Measurements from ENCODE around the gene TBCK. TPM values are rescaled to one million over a fixed set of nuclear protein-coding genes. Genes with fewer than 3 reads are reported as not detected.

Gene TBCK
- total and polyA plus RNA-seq, 9 of the 15 experiments (the other 6 are each of a cell fraction or from before 2014, with no cell fraction given), result 5.3 to 26.6 (median 16.2) TPM

DNA sequence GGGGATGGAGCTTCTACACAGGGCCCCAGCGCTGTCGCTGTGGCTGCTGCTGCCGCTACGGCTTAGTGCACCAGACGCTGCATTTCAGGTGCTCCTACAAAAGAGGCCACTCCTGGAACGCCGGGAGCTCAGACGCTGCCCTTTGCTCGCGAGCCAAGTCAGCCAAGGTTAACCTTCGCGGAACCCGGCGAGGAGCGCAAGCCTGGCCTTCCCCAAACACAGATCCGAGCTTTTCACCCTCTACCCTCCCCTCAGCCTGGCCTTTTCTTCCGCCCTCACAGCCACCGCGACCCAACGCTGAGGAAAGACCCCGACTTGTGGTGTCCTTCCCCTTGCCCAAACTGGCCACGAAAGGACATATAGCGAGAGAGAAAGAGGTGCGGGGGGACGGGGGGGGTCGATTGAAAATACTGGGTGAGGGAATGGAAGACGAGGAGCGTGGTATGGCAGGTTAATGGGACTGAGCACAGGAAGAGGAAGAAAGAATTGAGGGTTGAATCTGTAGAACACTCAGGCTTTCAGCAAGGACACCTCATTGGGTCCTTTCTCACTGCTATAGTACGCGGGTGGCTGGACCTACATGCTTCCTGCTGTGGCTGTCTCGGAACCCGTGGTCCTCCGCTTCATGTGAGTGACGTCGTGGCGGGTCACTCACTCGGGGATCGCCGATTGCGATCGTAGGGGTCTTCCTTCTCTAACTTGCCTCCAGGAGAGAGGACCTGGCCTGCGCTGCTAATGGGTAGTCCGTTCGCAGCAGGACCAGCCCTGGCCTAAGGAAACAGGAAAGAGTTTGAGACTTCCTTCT lies at the start of gene TBCK, which contains the start of gene AIMP1 (continued):
- TF ChIP-seq, protein P1, sequence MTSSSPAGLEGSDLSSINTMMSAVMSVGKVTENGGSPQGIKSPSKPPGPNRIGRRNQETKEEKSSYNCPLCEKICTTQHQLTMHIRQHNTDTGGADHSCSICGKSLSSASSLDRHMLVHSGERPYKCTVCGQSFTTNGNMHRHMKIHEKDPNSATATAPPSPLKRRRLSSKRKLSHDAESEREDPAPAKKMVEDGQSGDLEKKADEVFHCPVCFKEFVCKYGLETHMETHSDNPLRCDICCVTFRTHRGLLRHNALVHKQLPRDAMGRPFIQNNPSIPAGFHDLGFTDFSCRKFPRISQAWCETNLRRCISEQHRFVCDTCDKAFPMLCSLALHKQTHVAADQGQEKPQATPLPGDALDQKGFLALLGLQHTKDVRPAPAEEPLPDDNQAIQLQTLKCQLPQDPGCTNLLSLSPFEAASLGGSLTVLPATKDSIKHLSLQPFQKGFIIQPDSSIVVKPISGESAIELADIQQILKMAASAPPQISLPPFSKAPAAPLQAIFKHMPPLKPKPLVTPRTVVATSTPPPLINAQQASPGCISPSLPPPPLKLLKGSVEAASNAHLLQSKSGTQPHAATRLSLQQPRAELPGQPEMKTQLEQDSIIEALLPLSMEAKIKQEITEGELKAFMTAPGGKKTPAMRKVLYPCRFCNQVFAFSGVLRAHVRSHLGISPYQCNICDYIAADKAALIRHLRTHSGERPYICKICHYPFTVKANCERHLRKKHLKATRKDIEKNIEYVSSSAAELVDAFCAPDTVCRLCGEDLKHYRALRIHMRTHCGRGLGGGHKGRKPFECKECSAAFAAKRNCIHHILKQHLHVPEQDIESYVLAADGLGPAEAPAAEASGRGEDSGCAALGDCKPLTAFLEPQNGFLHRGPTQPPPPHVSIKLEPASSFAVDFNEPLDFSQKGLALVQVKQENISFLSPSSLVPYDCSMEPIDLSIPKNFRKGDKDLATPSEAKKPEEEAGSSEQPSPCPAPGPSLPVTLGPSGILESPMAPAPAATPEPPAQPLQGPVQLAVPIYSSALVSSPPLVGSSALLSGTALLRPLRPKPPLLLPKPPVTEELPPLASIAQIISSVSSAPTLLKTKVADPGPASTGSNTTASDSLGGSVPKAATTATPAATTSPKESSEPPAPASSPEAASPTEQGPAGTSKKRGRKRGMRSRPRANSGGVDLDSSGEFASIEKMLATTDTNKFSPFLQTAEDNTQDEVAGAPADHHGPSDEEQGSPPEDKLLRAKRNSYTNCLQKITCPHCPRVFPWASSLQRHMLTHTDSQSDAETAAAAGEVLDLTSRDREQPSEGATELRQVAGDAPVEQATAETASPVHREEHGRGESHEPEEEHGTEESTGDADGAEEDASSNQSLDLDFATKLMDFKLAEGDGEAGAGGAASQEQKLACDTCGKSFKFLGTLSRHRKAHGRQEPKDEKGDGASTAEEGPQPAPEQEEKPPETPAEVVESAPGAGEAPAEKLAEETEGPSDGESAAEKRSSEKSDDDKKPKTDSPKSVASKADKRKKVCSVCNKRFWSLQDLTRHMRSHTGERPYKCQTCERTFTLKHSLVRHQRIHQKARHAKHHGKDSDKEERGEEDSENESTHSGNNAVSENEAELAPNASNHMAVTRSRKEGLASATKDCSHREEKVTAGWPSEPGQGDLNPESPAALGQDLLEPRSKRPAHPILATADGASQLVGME (CRISPR knock-in tag; IDR thresholded peaks at IDR 0.05), result no peak
- TF ChIP-seq RAD21 (CRISPR knock-in tag; conservative IDR thresholded peaks at IDR 0.05 in 1 of 2, IDR thresholded peaks at IDR 0.05 in 1 of 2) (no peak), KLF10 (CRISPR knock-in tag; IDR thresholded peaks at IDR 0.05) (no peak), CBFB (CRISPR knock-in tag; IDR thresholded peaks at IDR 0.05) (no peak; the same call in 1 of the 2 replicates), NCOA6 (IDR thresholded peaks at IDR 0.05) (no peak), SRF (CRISPR knock-in tag; IDR thresholded peaks at IDR 0.05) (no peak), GABPA (tag; conservative IDR thresholded peaks at IDR 0.05; ENCODE audit: low read depth) (peak; percentile 76), ZNF507 (tag; conservative IDR thresholded peaks at IDR 0.05) (no peak), MIER1 (IDR thresholded peaks at IDR 0.05; ENCODE audit: low read depth) (no peak), GABPB1 (CRISPR knock-in tag; IDR thresholded peaks at IDR 0.05) (peak; percentile 69), NCOA1 (IDR thresholded peaks at IDR 0.05; ENCODE audit: low read depth) (no peak), ZFX (CRISPR knock-in tag; IDR thresholded peaks at IDR 0.05) (peak; percentile 93), ZNF445 (CRISPR knock-in tag; IDR thresholded peaks at IDR 0.05; ENCODE audit: low read depth) (no peak)
- TF ChIP-seq, protein P2, sequence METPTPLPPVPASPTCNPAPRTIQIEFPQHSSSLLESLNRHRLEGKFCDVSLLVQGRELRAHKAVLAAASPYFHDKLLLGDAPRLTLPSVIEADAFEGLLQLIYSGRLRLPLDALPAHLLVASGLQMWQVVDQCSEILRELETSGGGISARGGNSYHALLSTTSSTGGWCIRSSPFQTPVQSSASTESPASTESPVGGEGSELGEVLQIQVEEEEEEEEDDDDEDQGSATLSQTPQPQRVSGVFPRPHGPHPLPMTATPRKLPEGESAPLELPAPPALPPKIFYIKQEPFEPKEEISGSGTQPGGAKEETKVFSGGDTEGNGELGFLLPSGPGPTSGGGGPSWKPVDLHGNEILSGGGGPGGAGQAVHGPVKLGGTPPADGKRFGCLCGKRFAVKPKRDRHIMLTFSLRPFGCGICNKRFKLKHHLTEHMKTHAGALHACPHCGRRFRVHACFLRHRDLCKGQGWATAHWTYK (CRISPR knock-in tag; IDR thresholded peaks at IDR 0.05), result no peak; the same call in 1 of the 2 replicates
- TF ChIP-seq, protein P3, sequence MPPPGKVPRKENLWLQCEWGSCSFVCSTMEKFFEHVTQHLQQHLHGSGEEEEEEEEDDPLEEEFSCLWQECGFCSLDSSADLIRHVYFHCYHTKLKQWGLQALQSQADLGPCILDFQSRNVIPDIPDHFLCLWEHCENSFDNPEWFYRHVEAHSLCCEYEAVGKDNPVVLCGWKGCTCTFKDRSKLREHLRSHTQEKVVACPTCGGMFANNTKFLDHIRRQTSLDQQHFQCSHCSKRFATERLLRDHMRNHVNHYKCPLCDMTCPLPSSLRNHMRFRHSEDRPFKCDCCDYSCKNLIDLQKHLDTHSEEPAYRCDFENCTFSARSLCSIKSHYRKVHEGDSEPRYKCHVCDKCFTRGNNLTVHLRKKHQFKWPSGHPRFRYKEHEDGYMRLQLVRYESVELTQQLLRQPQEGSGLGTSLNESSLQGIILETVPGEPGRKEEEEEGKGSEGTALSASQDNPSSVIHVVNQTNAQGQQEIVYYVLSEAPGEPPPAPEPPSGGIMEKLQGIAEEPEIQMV (tag; conservative IDR thresholded peaks at IDR 0.05; ENCODE audit: low read depth), result no peak
- TF ChIP-seq, protein P4, sequence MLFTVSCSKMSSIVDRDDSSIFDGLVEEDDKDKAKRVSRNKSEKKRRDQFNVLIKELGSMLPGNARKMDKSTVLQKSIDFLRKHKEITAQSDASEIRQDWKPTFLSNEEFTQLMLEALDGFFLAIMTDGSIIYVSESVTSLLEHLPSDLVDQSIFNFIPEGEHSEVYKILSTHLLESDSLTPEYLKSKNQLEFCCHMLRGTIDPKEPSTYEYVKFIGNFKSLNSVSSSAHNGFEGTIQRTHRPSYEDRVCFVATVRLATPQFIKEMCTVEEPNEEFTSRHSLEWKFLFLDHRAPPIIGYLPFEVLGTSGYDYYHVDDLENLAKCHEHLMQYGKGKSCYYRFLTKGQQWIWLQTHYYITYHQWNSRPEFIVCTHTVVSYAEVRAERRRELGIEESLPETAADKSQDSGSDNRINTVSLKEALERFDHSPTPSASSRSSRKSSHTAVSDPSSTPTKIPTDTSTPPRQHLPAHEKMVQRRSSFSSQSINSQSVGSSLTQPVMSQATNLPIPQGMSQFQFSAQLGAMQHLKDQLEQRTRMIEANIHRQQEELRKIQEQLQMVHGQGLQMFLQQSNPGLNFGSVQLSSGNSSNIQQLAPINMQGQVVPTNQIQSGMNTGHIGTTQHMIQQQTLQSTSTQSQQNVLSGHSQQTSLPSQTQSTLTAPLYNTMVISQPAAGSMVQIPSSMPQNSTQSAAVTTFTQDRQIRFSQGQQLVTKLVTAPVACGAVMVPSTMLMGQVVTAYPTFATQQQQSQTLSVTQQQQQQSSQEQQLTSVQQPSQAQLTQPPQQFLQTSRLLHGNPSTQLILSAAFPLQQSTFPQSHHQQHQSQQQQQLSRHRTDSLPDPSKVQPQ (CRISPR knock-in tag; IDR thresholded peaks at IDR 0.05; ENCODE audit: borderline replicate concordance), result no peak

Data from K562 (cell line).